HEK293 (cell line): Measurements from ENCODE around the gene ADSS1.

Experiments
- IKZF3 ChIP-seq: fragments of 450-650 bp; IDR thresholded peaks from 2 replicates; pipeline ENCODE4 v1.5.0; 2018; ENCODE audit warnings: missing biosample characterization, mild to moderate bottlenecking, missing genetic modification characterization, moderate library complexity
- ZNF16 ChIP-seq: fragments of 450-650 bp; formaldehyde crosslinking; IDR thresholded peaks from 2 replicates; pipeline ENCODE4 v1.5.1; 2016; ENCODE audit warnings: low read depth, missing biosample characterization, missing genetic modification characterization
- ZNF777 ChIP-seq: fragments of 450-650 bp; formaldehyde crosslinking; IDR thresholded peaks from 2 replicates; pipeline ENCODE4 v1.5.1; 2017; ENCODE audit warnings: missing biosample characterization, missing genetic modification characterization, borderline replicate concordance
- TF ChIP-seq, protein P1 (sequence below): fragments of 450-650 bp; formaldehyde crosslinking; IDR thresholded peaks from 2 replicates; pipeline ENCODE4 v1.5.1; 2016; ENCODE audit warnings: missing biosample characterization, missing genetic modification characterization

DNA sequence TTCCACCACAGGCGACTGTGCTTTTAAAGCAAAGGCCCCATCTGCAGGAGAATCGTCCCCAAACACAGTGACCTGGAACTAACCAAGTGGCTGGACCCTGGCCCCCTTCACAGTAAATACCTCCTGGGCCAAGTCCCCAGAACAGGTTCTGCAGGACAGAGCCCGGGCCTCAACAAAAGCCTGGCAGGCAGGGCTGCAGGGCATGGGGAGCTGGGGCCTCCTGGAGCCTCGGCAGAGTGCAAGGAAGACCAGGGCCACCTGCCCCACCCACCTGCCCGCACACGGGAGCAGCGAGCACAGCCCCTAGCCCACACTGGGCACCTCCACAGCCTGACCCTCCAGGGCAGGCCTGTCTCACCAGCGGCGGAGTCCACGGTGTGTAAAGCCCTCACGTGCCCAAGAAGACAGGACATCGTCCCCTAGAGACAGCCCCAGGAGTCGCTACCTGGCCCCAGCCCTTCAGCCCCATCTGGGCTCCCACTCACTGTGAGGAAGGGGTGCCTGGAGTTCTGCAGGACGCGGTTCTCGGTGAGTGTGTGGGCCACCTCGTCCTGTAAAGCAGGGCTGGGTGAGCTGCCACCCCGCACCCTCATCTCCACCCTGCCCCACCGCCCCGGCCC is 50.5 kb downstream of the ADSS1 start:
- no peak for TF ChIP-seq ZNF16
- TF ChIP-seq, protein P1, sequence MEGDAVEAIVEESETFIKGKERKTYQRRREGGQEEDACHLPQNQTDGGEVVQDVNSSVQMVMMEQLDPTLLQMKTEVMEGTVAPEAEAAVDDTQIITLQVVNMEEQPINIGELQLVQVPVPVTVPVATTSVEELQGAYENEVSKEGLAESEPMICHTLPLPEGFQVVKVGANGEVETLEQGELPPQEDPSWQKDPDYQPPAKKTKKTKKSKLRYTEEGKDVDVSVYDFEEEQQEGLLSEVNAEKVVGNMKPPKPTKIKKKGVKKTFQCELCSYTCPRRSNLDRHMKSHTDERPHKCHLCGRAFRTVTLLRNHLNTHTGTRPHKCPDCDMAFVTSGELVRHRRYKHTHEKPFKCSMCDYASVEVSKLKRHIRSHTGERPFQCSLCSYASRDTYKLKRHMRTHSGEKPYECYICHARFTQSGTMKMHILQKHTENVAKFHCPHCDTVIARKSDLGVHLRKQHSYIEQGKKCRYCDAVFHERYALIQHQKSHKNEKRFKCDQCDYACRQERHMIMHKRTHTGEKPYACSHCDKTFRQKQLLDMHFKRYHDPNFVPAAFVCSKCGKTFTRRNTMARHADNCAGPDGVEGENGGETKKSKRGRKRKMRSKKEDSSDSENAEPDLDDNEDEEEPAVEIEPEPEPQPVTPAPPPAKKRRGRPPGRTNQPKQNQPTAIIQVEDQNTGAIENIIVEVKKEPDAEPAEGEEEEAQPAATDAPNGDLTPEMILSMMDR (tag by site-specific recombination), result no peak
- no peak for TF ChIP-seq IKZF3 (tag by site-specific recombination)
- no peak for TF ChIP-seq ZNF777
